ENCODE results near the gene KRT33B.
"Not testable (repeated sequence)": the region's sequence is repeated elsewhere in the genome, so short reads cannot be mapped to it uniquely, and the experiment has no call there.

Gene KRT33B

GRCh38 chr17:41383690-41384089 is 14.1 kb upstream of the KRT33B start:
- Mint-ChIP-seq H3K27me3 (ENCODE audit: low read depth) (no peaks in the 10 kb centered on the region), H3K9me3 (peaks cover 10% of the 10 kb centered on the region), H3K4me3 (no peak overlapping the region), H3K27ac (no peak overlapping the region), H3K4me1 (ENCODE audit: low read depth) (no peaks in the 10 kb centered on the region), H3K36me3 (ENCODE audit: low read depth) (no peaks in the 10 kb centered on the region)
- no peak for DNase-seq (ENCODE audit: low spot score)

DNA sequence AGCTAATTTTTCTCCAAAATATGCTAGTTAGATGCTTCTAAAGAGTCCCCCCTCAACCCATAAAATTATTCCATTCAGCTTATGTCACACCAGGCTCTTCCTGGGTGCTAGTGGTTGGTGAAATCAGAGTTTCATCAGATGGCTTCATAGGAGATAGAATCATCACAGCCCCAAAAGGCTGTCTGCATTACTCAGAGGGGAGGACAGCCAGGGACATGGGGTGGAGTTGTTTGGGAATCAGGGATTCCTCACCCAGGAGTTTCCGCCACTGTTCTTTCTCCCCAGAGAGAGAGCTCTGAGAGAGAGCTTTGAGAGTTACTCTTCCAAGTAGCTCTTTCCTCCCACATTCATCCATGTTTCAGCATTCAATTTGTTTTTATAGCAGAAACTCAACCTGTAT is 12.8 kb upstream of the KRT33B start:
- H3K4me3 Mint-ChIP-seq, result no peak overlapping the region
- H3K4me1 Mint-ChIP-seq (ENCODE audit: low read depth), result no peaks in the 10 kb centered on the region
- no peaks in the 10 kb centered on the region for H3K27me3 Mint-ChIP-seq (ENCODE audit: low read depth)
- H3K36me3 Mint-ChIP-seq (ENCODE audit: low read depth), result no peaks in the 10 kb centered on the region
- no peak for DNase-seq (ENCODE audit: low spot score)
- peaks cover 9% of the 10 kb centered on the region for H3K9me3 Mint-ChIP-seq
- H3K27ac Mint-ChIP-seq, result no peak overlapping the region

GRCh38 chr17:41381943-41382342 is 12.3 kb upstream of the KRT33B start, which contains the start of gene KRT34:
TSS of gene KRT34 (minus strand) at chr17:41382306. CDS start at chr17:41382246, 60 bp downstream.
- not testable (repeated sequence) for H3K4me3 Mint-ChIP-seq; H3K27me3 Mint-ChIP-seq (ENCODE audit: low read depth); H3K36me3 Mint-ChIP-seq (ENCODE audit: low read depth); H3K4me1 Mint-ChIP-seq (ENCODE audit: low read depth); DNase-seq (ENCODE audit: low spot score); H3K27ac Mint-ChIP-seq; H3K9me3 Mint-ChIP-seq

DNA sequence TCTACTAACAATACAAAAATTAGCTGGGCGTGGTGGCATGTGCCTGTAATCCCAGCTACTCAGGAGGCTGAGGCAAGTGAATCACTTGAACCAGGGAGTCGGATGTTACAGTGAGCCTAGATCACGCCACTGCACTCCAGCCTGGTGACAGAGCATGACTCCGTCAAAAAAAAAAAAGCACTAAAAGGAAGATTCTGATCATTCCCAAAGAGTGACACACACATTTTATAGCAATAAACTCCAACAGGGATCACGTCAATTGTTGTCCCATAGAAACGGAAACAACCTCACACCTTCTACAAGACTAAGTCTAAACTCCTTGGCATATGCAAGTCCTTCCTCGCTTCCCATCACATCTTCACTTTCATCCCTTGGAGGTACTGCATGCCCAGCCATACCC is 10.5 kb upstream of the KRT33B start:
- H3K4me3 Mint-ChIP-seq; H3K9me3 Mint-ChIP-seq; H3K4me1 Mint-ChIP-seq (ENCODE audit: low read depth); DNase-seq (ENCODE audit: low spot score); H3K27me3 Mint-ChIP-seq (ENCODE audit: low read depth); H3K36me3 Mint-ChIP-seq (ENCODE audit: low read depth); H3K27ac Mint-ChIP-seq: not testable (repeated sequence)

GRCh38 chr17:41377546-41377945 is 7.9 kb upstream of the KRT33B start:
- Mint-ChIP-seq H3K27ac (no peak overlapping the region), H3K4me3 (no peak overlapping the region), H3K4me1 (ENCODE audit: low read depth) (no peaks in the 10 kb centered on the region), H3K9me3 (no peaks in the 10 kb centered on the region), H3K27me3 (ENCODE audit: low read depth) (no peaks in the 10 kb centered on the region), H3K36me3 (ENCODE audit: low read depth) (no peaks in the 10 kb centered on the region)
- DNase-seq (ENCODE audit: low spot score), result no peak

GRCh38 chr17:41369023-41369422 is 590 bp downstream of the KRT33B start:
- DNase-seq (ENCODE audit: low spot score), result no peak
- no peaks in the 10 kb centered on the region for H3K36me3 Mint-ChIP-seq (ENCODE audit: low read depth)
- H3K27ac Mint-ChIP-seq, result no peak overlapping the region
- no peak overlapping the region for H3K4me3 Mint-ChIP-seq
- H3K27me3 Mint-ChIP-seq (ENCODE audit: low read depth), result no peaks in the 10 kb centered on the region
- no peaks in the 10 kb centered on the region for H3K9me3 Mint-ChIP-seq
- no peaks in the 10 kb centered on the region for H3K4me1 Mint-ChIP-seq (ENCODE audit: low read depth)

GRCh38 chr17:41367426-41368075 is 2.1 kb downstream of the KRT33B start:
- H3K36me3 Mint-ChIP-seq (ENCODE audit: low read depth), result no peaks in the 10 kb centered on the region
- no peak for DNase-seq (ENCODE audit: low spot score)
- H3K27me3 Mint-ChIP-seq (ENCODE audit: low read depth), result no peaks in the 10 kb centered on the region
- no peak overlapping the region for H3K27ac Mint-ChIP-seq
- no peak overlapping the region for H3K4me3 Mint-ChIP-seq
- H3K4me1 Mint-ChIP-seq (ENCODE audit: low read depth), result no peaks in the 10 kb centered on the region
- no peaks in the 10 kb centered on the region for H3K9me3 Mint-ChIP-seq

DNA sequence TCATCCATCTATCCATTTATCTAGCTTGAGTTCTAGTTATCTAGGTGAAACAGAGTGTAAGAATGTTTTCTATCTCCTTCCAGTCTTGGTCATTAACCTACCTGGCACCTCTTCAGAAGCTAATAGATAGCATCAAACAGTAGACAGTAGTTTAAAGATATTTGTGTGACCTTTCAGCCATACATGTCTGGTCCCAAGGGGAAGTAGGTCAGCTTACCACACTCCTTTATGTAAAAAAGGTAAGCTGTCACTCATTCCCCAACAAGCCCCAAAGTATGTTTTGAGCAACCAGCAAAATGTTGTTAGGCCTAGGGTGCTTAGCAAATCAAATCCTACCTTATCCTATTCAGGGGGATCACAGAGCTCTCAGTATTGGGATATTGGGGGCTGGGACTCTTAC is 3.5 kb downstream of the KRT33B start:
- no peaks in the 10 kb centered on the region for H3K36me3 Mint-ChIP-seq (ENCODE audit: low read depth)

GRCh38 chr17:41363881-41364280 is 5.7 kb downstream of the KRT33B start:
- no peaks in the 10 kb centered on the region for H3K36me3 Mint-ChIP-seq (ENCODE audit: low read depth)
- H3K4me1 Mint-ChIP-seq (ENCODE audit: low read depth), result no peaks in the 10 kb centered on the region
- no peak for DNase-seq (ENCODE audit: low spot score)
- H3K9me3 Mint-ChIP-seq, result no peaks in the 10 kb centered on the region
- no peaks in the 10 kb centered on the region for H3K27me3 Mint-ChIP-seq (ENCODE audit: low read depth)
- no peak overlapping the region for H3K4me3 Mint-ChIP-seq
- H3K27ac Mint-ChIP-seq, result no peak overlapping the region

More for the DNA sequence above, 3.5 kb downstream of the KRT33B start:
- H3K9me3 Mint-ChIP-seq, result no peaks in the 10 kb centered on the region
- H3K27ac Mint-ChIP-seq, result no peak overlapping the region
- no peak for DNase-seq (ENCODE audit: low spot score)
- H3K4me1 Mint-ChIP-seq (ENCODE audit: low read depth), result no peaks in the 10 kb centered on the region
- H3K27me3 Mint-ChIP-seq (ENCODE audit: low read depth), result no peaks in the 10 kb centered on the region
- H3K4me3 Mint-ChIP-seq, result no peak overlapping the region

- Mint-ChIP-seq H3K36me3 (ENCODE audit: low read depth) (no peaks in the 10 kb centered on the region), H3K9me3 (no peaks in the 10 kb centered on the region), H3K27me3 (ENCODE audit: low read depth) (peaks cover 7% of the 10 kb centered on the region), H3K4me3 (no peak overlapping the region), H3K4me1 (ENCODE audit: low read depth) (no peaks in the 10 kb centered on the region), H3K27ac (no peak overlapping the region)
- no peak for DNase-seq (ENCODE audit: low spot score)
Measured at GRCh38 chr17:41360296-41360995, 9.2 kb downstream of the KRT33B start.

GRCh38 chr17:41354536-41354935 is 15.1 kb downstream of the KRT33B start:
- H3K27ac Mint-ChIP-seq, result no peak overlapping the region
- no peaks in the 10 kb centered on the region for H3K9me3 Mint-ChIP-seq
- H3K4me3 Mint-ChIP-seq, result no peak overlapping the region
- H3K27me3 Mint-ChIP-seq (ENCODE audit: low read depth), result peaks cover 16% of the 10 kb centered on the region
- DNase-seq (ENCODE audit: low spot score), result no peak
- H3K36me3 Mint-ChIP-seq (ENCODE audit: low read depth), result no peaks in the 10 kb centered on the region
- peaks cover 3% of the 10 kb centered on the region for H3K4me1 Mint-ChIP-seq (ENCODE audit: low read depth)

DNA sequence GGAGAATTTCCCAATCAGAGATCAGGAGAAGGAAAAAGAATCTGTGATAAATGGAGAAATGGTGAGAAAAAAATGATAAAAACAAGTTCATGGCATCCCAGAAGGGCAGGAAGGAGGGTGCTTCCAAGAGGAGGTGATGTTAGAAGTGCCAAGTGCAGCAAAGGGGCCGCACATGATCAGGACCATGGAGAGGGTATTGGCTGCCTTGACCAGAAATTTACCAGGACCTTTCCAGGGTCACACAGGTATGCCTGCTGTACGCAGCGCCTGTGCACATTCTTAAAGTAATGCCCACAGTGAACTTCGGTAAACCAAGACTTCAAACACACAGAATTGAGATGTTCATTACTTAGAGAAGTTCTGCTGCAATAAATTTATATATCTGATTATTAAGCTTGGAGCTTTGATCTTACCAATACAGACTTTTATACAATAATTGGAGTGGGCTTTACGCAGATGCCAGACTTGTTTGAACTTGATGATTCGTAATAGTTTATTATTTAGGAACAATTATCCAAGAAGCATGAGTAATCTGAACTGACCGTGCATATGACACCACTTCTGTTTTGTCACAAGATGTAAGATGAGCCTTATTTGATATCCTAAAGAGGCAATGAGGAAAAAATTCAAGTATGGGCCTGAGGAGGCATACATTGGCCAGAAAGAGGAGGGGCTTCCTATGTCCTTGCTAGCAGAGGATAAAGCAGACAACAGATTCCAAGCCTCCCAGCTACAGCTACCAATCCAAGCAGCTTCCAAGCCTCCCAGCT is 16.8 kb downstream of the KRT33B start:
- Mint-ChIP-seq H3K27ac (no peak overlapping the region), H3K36me3 (ENCODE audit: low read depth) (no peaks in the 10 kb centered on the region), H3K9me3 (no peaks in the 10 kb centered on the region), H3K4me3 (no peak overlapping the region), H3K27me3 (ENCODE audit: low read depth) (peaks cover 16% of the 10 kb centered on the region), H3K4me1 (ENCODE audit: low read depth) (peaks cover 3% of the 10 kb centered on the region)
- DNase-seq (ENCODE audit: low spot score), result no peak

DNA sequence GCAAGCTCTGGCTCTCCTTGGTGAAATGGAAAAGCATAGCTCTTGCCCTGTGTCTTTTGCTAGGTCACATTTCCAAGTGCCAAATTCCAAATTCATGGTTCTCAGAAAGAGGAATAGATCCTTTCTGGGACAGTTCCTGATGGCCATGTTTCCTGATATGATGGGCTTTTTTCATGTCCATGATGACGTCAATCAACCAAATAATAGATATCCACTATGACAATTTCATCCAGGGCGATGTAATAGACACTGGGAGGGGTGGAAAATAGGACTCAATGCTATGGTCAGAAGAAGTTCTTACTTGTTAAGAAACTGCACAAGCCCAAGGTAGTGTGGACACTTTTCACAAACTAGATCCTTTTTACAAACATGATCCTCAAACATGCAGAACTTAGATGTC is 18.4 kb downstream of the KRT33B start:
- Mint-ChIP-seq H3K4me1 (ENCODE audit: low read depth) (peaks cover 3% of the 10 kb centered on the region), H3K9me3 (no peaks in the 10 kb centered on the region), H3K27ac (no peak overlapping the region), H3K4me3 (no peak overlapping the region), H3K36me3 (ENCODE audit: low read depth) (no peaks in the 10 kb centered on the region), H3K27me3 (ENCODE audit: low read depth) (peaks cover 10% of the 10 kb centered on the region)
- no peak for DNase-seq (ENCODE audit: low spot score)

- not testable (repeated sequence) for H3K27ac Mint-ChIP-seq; DNase-seq (ENCODE audit: low spot score); H3K4me3 Mint-ChIP-seq; H3K36me3 Mint-ChIP-seq (ENCODE audit: low read depth); H3K9me3 Mint-ChIP-seq; H3K27me3 Mint-ChIP-seq (ENCODE audit: low read depth); H3K4me1 Mint-ChIP-seq (ENCODE audit: low read depth)
Measured at GRCh38 chr17:41350381-41350878, 19.2 kb downstream of the KRT33B start, which contains the start of gene KRT33A. TSS of gene KRT33A (minus strand) at chr17:41350828. CDS start at chr17:41350767, 61 bp downstream.
